ENCODE data around the gene FBXO7.

GRCh38 chr22:32469799-32470212 lies 4.8 kb upstream of the FBXO7 start:
- TF ChIP-seq ZFP30 (CRISPR knock-in tag; IDR thresholded peaks at IDR 0.05; ENCODE audit: borderline replicate concordance) (no peak), POLR2A (conservative IDR thresholded peaks at IDR 0.05) (no peak), ZC3H11A (IDR thresholded peaks at IDR 0.05; ENCODE audit: low read depth, low read length) (no peak), ZNF512 (tag; IDR thresholded peaks at IDR 0.05) (no peak), TAF7 (tag; IDR thresholded peaks at IDR 0.05) (no peak), TEAD1 (CRISPR knock-in tag; IDR thresholded peaks at IDR 0.05) (no peak)
